DMS114 treated with DMSO at 0.1 percent for 48 hours (cell line): ENCODE measurements around the gene CYB5R3.

Experiments used
- DNase-seq: peaks from one replicate; lab custom pipeline; 2025; ENCODE audit not compliant: unreplicated experiment; lab: John Stamatoyannopoulos, UW

Gene CYB5R3

DNA sequence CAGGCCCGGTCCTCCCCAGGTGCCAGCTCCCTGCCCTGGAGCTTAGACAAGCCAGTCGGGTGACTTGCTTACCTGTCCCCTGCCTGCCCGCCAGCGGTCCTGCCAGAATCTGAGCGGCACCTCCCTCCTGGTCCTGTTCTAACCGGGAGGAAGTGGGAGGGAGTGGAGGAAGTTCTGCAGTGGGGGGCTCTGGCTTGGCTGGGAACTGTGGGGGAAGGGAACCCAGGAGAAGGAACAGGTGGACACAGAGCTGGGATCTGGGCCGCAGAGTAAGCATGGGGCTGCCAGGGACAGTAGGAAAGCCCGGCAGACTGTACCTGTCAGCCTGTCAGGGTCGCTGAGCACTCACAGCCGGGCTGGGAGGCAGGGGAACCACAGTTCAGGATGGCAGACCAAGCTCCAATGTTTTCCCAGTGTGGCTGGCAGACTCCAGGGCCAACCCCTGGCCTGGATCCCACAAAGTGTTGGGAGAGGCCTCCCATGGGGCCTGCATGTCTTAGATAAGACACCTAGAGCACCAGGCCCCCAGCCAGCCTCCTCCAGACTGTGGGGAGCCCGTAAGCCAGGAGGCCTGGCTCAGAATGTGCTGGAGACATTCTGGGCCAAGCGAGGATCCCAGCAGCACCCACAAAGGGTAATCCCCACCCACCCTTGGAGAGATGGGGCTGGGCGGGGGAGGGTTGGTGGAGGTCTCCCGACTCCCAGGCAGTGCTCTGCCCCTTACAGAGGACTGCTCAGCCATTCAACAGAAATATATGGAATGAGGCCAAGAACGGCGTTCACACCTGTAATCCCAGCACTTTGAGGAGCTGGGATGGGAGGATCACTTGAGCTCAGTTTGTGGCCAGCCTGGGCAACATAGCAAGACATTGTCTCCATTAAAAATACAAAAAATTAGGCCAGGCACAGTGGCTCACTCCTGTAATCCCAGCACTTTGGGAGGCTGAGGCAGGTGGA lies 2.3 kb downstream of the CYB5R3 start:
- no peak for DNase-seq

DNA sequence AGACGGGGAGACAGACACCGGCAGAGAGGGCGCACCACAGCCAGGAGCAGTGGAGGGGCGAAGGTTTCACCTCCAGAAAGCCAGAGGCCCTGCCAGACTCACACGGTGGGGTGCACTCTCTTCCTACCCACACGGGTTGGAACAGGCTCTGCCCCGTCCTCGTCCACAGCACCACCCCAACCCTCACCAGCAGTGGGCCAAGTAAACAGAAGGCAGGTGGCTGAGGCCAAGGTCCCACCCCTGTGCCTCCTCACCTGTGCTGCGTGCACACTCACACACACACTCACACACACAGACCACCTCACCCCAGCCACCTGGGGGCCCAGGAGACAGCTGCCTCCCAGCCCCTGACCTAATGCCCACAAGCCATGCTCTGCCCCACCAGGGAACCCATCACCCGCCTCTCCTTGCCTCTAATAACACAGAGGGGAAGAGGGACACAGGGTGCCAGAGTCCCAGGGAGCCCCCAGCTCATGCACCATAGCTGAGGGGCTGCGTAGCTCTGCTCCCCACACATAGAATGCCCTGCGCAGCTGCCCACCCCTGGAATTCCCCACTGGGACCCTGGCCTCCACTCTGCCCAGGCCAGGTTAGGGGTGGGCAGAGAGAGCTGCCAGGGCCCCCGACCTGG lies 3.1 kb downstream of the CYB5R3 start:
- DNase-seq = no peak

DNA sequence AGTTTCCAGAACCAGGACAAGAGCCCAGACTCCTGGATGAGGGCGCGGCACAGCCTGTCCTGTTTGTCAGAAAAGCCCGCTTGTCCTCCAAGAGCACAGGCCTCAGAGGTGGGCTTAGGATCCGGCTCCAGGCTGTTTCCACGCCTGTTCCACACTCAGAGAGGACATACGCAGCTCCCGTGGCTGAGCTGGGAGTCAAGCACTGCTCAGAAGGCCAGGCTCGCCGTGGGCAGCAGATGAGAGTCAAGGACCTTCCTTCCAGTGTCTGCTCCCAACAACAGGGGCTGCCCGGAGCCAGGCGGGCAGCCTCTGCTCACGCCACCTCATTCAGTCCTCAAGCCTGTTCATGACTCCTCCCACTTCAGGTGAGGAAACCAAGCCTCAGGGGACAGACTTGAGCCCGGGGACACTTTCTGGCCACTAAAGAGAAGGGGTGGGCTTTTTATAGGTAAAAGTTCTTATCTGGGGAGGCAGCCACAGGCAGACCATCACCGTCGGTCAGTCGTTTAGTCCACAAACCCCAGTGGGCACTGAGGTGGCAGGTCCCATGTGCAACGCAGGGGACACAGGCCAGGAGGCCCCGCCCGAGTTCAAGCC lies 3.8 kb downstream of the CYB5R3 start:
- no peak for DNase-seq

DNA sequence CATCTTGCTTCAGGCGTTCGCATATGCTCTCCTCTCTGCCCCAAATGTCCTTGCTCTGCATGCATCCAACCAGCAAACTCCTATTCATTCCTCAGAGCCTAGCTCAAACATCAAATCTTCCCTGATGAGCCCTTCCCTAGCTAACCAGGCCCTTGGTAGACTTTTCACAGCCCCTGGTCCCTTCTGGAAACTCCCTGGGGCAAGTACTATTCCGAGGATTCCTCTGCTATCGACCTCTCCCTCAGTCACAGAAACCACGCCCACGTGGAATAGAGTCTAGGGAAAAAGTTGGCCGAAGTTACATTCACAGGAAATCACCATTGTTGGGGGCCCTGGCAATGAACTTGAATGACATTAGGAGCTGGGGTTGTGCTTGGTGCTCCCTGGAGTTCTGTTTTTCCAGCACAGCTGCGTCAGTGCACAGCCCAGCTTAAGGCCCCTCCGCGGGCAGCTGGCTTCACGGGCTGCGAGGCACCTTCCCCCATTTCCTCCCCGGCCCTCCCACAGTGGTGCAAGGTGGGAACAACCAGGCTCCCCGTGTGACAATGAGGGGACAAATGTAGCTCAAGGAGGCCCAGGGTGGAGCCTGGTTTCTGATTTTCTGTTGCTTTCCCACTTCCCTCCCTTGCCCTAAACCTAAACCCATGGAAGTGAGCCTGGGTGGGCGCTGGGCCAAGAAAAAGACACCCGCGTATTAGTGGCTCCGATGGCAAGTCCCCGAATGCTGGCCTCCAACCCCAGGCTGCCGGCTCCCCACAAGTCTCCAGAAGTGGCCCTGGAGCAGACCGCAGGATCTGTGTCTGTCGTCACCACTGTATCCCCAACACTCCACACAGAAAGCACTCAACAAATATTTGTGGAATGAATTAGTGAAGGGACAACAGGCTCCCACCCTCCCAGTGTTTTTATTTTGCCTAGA lies 4.5 kb downstream of the CYB5R3 start:
- DNase-seq = no peak

DNA sequence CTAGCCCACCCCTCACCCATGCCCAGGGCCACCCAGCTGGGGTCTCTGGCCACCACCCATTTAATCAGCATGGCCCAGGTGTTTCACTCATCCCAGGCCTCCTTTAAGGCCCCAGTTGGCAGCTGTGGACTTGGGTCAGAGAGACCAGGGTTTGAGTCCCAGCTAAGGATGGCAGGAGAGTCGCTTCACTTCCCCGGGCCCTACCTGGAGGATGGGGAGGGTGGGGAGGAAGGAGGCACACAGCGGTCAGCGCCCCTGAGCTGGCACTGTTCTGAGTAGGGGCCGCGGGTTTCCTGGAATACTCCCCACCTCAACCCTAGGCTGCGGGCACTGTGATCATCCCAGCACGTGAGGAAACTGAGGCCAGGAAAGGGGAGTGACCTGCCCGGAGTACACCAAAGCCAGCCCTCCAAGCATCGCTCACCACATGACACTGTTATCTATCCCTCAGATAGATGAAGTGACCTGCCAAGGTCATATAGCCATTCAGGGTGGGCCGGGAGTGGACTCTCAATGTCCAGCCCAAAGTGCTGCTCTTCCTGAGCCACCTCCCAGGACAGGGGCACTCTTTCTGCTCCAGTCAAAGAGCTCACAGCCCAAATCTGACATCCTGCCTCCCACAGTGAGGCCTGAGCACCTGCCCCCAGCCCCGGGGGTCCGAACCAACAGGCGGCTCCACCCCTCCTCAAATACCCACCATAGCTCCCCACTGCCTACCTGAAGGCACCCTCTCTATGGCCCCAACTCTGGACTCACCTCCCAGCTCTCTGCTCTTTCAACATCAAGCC lies 5.4 kb downstream of the CYB5R3 start:
- DNase-seq = no peak

DNA sequence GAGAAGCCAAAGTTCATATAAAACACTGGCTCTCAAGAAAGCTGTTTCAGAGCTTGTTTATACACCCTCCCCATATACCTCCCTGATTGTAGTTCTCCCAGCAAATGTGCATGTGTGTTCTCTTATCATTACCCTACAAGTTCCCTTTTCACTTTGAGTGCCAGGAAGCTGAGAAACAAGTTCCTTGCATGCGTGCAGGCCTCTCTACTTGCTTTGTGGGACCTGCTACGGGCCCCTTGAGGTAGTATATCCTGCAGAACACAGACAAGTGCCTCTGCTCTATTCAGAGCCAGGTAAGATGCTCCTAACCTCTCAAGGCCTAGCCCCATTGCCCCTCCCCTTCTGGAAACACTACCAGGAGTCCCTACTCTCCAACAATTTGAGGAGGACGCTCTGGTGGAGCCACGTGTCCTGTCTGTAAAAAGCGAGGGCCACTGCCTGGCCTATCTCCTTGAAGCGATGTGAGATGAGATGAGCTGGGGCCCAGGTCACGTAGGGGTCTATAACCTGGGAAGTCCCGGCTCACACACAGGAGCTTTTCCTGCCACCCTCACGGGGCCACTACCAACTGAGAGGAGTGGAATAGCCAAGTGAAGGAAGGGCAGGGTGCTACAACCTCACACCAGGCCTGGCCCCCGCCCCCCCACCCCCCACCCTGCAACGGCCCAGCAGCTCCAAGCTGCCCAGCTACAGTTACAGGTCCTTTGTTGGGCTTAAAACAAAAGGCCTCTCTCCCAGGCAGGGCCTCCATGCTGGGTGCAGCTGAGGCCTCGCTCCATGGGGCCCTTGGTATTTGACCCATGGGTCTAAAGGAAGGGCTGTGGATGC lies 6.2 kb downstream of the CYB5R3 start:
- no peak for DNase-seq

DNA sequence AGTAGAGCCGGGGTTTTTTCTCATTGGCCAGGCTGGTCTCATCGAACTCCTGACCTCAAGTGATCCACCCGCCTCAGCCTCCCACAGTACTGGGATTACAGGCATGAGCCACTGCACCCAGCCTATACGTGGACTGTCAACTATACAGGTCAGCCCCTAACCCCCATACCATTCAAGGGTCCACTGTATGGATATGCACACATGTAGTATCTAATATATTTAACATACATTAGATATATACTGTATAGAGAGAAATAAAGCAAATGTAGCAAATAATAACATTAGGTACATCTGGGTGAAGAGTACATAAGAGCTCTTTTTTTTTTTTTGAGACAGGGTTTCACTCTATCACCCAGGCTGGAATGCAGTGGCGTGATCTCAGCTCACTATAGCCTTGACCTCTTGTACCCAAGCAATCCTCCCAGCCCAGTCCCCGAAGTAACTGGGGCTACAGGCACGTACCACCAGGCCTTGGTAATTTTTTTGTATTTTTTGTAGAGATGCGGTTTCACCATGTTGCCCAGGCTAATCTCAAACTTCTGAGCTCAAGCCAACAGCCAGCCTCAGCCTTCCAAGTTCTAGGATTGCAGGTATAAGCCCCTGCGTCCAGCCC lies 7.3 kb downstream of the CYB5R3 start:
- no peak for DNase-seq

DNA sequence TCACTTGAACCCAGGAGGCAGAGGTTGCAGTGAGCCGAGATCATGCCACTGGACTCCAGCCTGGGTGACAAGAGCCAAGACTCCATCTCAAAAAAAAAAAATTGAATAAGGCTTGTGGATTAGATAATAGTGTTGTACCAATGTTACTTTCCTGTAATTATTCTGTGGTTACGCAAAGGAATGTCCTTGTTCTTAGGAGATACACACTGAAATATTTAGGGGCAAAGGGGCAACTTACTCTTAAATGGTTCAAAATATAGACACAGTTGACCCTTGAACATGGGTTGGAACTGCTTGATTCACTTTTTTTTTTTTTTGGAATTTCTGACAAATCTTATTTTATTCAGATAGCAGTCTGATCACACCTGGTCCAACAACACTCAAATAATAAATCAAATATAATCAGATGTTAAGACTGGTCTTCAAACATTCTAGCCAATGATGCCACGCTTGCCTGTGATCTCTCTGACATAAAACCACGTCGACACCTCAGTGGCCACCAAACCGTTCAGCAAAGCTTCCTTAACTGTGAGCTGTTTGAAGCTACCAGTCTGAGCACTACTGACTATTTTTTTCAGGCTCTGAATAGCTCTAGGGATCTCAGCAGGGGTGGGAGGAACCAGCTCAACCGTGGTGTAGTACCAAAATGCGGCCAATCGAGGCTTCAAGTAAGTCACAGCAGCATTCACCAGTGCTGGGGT lies 9.5 kb downstream of the CYB5R3 start:
- DNase-seq = no peak

DNA sequence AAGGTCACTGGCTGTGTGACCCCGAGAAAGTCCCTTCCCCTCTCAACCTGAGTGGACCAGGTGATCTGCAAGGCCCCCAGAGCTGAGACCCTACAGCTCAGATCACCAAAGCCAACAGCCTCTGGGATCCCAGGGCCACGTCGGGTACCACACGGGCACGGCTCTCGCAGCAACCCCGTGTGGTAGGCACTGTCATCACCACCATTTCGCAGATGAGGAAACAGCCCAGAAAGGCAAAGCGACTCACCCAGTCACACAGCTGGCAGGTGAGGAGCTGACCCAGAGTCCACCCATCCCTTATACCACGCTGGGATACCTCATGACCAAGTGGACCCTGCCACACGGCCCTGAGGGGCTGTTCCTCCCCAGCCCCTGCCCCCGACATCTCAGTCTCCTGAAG lies 11.6 kb downstream of the CYB5R3 start:
- DNase-seq = no peak

DNA sequence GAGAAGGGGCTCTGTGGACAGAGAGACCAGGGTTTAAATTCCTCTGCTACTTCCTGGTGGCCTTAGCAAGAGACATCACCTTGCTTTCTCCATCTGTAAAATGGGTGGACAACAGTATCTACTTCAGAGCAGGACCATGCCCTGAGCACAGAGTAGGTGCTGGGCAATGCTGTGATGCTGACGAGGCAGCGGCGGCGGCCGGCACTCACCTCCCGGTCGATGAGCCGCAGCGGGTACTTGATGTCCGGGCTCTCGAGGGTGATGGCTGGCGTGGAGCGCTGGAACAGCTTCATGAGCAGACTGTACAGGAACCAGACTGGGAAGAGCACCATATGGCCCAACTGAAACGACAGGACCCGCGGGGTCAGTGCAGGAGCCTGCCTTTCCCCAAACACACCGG lies 12.7 kb downstream of the CYB5R3 start:
- DNase-seq = no peak

DNA sequence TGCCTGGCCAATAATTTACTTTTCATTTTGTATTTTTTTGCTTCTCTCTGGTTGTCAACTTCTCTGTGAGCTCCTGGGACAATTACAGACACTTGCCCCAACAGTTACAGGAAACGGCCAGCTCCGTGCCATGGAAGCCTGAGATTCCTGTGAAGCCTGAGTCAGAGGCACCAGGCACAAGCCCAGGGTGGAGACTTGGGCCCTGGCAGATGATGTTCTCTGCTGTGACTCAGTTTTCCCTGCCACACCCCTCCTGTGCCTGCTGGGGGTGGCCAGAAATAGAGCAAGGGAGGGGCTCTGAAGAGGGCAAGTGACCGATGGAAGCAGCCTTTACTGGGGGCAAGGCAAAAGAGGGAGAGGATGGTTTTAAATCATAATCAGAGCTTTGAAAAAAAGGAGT lies 13.7 kb downstream of the CYB5R3 start:
- no peak for DNase-seq

DNA sequence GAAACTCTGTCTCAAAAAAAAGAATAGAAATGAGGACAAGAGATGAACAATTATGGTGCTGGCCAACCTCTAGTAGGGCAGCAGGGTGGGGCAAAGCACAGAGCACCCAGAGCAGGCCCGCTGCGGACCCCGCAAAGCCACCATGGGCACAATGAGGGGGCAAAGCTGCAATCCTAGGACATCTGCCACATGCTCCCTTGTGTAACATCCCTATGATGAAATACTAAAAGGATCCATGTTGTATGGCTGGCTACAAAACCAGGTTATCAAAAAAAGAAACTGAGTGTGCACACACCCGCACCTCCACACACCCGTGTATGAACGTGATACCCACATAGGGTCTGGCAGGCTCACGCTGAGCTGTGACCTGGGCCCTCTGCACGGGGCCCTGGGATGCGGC lies 16.2 kb downstream of the CYB5R3 start:
- DNase-seq = no peak

DNA sequence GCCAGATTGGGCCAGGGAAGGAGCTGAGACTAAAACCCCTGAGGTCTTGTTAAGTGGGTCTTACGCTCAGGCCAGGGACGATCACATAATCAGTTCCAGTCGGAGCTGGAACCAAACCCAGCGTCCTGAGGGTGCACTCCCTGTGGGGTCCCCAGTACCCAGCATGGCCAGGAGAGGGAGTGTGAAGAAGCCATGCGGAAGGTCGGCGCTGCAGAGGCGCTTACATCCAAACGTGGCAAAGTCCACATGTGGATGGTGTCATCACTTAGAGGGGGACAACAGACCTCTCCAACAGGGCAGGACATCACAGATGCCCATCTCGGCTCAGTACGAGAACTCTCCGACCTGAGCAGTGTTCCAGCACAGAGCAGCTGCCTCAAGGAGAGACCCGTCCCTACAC lies 17.1 kb downstream of the CYB5R3 start:
- no peak for DNase-seq

DNA sequence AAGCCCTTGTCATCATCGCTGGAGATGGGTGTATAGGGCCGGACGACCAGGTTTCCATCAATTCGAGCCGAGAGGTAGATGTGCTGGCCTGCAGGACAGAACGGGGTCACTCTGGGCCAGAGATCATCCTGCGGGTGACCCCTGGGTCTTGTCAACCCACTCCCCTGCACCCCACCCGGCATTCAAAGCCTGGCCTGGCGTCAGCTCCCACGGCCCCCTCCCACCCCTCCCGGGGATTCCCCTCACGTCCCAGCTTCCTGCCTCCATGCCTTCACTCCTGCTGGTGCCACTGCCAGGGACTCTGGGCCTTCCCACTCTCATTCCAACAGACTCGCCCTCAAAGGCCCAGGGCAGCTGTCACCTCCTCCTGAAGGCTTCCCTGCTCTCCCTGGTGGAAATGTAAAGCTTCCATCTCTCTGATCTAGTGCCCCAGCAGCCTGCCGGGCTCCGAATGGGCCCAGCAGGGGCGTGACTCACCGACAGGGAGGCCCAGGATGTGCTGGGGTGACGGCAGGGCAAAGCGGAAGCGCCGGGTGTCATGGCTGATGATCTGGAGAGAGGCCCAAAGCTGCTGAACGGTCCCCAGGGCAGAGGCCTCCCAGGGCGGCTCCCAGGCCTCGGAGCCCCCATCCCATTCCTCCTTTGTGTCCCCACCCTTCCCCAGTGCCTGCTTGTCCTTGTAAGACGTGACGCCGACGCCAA lies 18.1 kb downstream of the CYB5R3 start:
- no peak for DNase-seq

DNA sequence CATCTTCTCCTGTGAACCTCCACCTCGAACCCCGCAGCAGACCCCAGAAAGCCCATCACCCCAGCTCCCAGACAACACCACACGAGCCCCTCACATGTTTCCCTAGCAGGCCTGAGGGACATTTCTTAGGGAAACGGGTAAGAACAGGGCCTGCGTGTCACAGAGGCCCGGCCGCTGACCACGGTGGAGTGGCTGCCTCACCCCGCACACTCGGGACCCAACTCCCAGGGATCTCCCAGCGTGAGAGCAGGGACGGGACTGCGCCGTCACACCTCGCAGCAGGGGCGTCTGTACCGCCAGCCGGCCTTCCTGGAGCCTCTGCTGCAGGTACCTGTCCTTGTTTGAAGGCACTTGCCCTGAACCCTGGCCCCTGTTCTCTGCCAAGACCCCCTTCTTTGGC lies 19.0 kb downstream of the CYB5R3 start:
- DNase-seq = no peak

DNA sequence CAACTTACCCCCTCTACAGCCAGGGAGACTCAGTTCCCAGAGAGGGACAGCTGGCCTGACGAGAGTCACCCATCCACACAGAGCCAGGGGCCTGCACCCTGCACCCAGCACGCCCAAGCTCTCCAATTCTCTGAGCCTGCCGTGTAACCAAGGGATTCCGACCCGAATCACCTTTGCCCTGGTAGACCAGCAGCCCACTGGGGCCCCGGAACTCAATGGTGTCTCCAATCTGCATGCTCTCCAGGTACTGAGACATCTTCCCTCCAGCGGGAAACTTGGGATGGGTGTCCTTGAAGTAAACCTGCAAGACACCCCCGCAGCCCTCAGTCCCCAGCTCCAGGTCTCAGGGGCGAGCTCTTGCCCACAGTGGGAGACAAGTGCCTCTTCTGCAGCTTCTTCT lies 21.2 kb downstream of the CYB5R3 start:
- no peak for DNase-seq

DNA sequence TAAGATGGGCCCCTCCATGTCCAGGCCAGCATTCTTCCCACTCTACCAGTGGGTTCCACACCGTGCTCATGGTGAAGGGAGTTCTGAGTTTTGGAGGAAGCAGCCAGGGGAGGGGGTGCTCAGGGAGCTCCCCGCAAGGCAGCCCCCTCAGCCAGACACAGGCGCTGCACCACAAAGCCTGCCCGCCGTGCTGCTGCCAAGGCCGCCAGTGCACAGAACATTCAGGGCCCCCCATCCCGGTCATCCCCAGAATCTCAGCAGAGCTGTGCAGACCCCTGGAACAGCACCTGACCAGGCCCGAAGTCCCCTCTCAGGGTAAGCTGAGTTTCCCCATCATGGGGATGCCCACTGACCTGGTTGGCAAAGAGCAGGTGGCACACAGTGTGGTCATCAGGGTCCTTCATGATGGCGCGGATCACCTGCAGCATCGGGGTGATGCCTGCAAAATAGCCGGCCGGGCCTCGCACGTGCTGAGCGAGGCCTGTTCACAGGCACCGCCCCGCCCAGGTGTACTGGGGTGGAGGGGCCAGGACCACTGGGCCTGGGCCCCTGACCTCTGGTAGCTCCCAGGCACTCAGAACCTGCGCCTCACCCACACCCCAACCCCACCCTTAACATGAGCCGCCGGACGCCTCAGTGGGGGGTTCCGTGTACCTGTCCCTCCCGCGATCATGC lies 22.1 kb downstream of the CYB5R3 start:
- no peak for DNase-seq
